A549 treated with ZK216348 at 1 μM for 4 hours (cell line): ENCODE results near the gene SELENOF. TPM values are rescaled to one million over a fixed set of nuclear protein-coding genes. Genes with fewer than 3 reads are reported as not detected.

Experiments used
- total RNA-seq: library from RNA; stranded (reverse); fragments of 200-300 nt; extraction: Qiagen RNA extraction; gene quantifications from 5 replicates; pipeline ENCODE4 v1.2.3, GENCODE V29; 2022; ENCODE audit warnings: low read depth

SELENOF gene
- 120 to 185 TPM (median 150 TPM) in 5 replicates for total RNA-seq

GRCh38 chr1:86913896-86914600 lies at the start of gene SELENOF:
Gene SELENOF, minus strand, starts transcription at chr1:86914126. Its CDS starts 15 bp downstream, at chr1:86914111.

GRCh38 chr1:86914601-86914997 lies 673 bp upstream of the SELENOF start, which contains the start of gene HS2ST1:
Gene HS2ST1, plus strand, starts transcription at chr1:86914635.

Other genes with a start within 250 kb of the SELENOF start
- gene SH3GLB1, start 209.6 kb downstream of the SELENOF start, total RNA-seq: 33.6 to 44.4 TPM (median 35.1 TPM) in 5 replicates
- 6.1 to 12.7 TPM (median 12.0 TPM) in 5 replicates for gene HS2ST1, start 509 bp upstream of the SELENOF start, total RNA-seq